Choroid plexus epithelial cell (primary cell): Measurements from ENCODE around the gene COL8A2.

ENCODE experiments used
- DNase-seq: peaks from one replicate; pipeline ENCODE4 v3.0.0-alpha.2; 2010; ENCODE audit warnings: low read depth
- H3K4me3 ChIP-seq: 2 replicates; pipeline ENCODE4 v1.5.1; 2011; ENCODE audit warnings: low read depth, mild to moderate bottlenecking, control low read depth, low read length, moderate library complexity
- CTCF ChIP-seq: conservative IDR thresholded peaks from 2 replicates; pipeline ENCODE4 v1.5.1; 2011; ENCODE audit warnings: low read depth, mild to moderate bottlenecking, control low read depth, inconsistent platforms, low read length, moderate library complexity

COL8A2 gene

GRCh38 chr1:36157115-36157903 lies 32.3 kb upstream of the COL8A2 start:
- peak overlapping the region; percentile 96 for H3K4me3 ChIP-seq
- DNase-seq: peak; percentile 60
- TF ChIP-seq CTCF: no peak

- peak overlapping the region; percentile 96 for H3K4me3 ChIP-seq
- DNase-seq: peak; percentile 59
- TF ChIP-seq CTCF: no peak
Measured at GRCh38 chr1:36156329-36157114, 31.5 kb upstream of the COL8A2 start.

DNA sequence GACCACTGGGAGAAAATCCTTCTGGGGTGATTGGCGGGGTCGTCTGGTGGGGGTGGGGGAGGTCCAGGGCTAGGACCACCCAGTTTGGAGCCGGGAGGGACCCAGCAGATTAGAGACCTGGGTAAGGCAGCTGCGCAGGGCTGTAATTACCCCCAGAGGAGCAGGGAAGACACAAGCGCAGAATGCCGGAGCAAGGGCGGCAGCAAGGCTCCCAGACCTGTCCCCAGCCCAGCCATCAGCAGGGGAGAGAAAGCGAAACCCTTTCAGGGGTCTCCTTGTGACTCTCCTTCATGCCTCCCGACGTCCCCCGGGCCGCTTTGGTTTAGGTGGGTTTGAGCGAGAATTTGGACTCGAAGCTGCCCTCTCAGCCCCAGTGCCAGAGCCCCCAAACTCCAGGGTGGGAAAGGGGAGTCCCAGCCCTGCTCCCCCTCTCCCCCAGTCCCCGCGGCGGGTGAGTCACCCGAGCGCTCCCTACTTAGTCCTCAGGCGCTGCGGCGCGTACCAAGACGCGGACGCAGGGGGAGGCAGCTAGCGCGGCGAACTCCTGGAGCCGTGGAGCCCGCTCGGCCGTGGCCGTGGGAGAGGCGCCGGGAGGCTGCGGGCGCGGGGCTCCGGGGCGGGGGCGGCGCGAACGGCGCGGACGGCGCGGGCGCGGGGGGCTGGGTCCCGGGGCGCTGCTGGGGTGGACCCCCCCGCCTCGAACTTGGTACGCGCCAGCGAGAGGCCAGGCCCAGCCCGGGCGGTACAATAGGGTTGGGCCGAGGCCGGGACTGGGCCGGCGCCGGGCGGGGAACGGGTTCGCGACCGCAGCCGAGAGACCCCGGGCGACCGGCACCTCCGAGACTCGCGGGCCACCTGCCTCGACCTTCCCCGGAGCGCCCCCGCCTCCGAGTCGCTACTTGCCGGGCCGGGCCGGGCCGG lies 30.6 kb upstream of the COL8A2 start, which contains the start of gene MAP7D1:
Gene MAP7D1 (plus strand): TSS at position 753 of the 921 bp plus-strand sequence. CDS start 258 bp downstream, outside the sequence.
- no peak for TF ChIP-seq CTCF
- DNase-seq: peak; percentile 88

GRCh38 chr1:36154765-36155407 lies 29.9 kb upstream of the COL8A2 start:
- peak overlapping the region; percentile 96 for H3K4me3 ChIP-seq
- no peak for TF ChIP-seq CTCF
- no peak for DNase-seq

More for the DNA sequence above, 30.6 kb upstream of the COL8A2 start, which contains the start of gene MAP7D1:
- H3K4me3 ChIP-seq: peak within 1 kb of the TSS; percentile 96

DNA sequence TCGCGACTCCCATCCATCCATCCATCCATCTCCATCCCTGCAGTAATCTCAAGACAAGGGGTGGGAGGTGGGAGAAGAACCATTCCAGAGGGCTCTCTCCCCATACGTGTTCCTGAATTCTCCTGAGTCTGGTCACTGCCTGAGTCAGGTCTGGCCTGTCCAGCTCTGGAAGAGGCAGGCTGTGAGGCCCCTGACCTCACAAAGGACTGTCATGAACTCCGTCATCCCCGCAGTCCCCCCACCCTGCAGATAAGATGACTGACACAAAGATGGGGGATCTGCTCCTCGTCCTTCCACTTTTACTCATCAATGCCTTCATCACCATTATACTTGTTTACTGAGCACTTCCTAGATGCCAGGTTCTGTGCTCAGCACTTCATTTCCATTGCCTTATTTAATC lies 29.3 kb upstream of the COL8A2 start:
- no peak overlapping the region for H3K4me3 ChIP-seq
- TF ChIP-seq CTCF: no peak
- DNase-seq: no peak

DNA sequence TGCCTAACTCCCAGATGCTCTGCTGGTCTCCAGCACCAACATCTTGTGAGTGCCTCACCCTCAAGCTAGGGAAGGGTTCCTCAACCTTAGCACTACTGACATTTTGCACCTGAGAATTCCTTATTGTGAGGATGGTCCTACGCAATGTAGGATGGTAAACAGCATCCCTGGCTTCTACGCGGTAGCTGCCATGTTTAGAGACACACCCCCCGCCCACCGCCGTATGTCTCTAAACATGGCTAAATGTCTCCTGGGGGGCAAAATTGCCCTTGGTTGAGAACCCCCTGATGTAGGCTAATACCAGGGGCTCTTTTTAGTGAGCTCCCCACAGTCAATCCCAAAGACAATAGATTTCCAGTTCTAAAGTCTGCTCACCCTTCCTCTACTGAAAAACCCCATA lies 28.5 kb upstream of the COL8A2 start:
- no peak for TF ChIP-seq CTCF
- H3K4me3 ChIP-seq: no peak overlapping the region
- no peak for DNase-seq
